Smooth muscle cell of the umbilical artery (primary cell): ENCODE data around the gene CENPB. TPM values are rescaled to one million over a fixed set of nuclear protein-coding genes. Genes with fewer than 3 reads are reported as not detected.

Source experiments
- total RNA-seq: library from RNA; depleted of rRNA; stranded (reverse); fragments of >200 nt; gene quantifications from 2 replicates; pipeline ENCODE4 v1.2.3, GENCODE V29; 2014

The CENPB gene
- total RNA-seq = 64.7 and 75.2 TPM in 2 replicates

GRCh38 chr20:3786665-3787323, at the start of gene CENPB:
Gene CENPB, minus strand, starts transcription at chr20:3786740. Its CDS starts 257 bp downstream, at chr20:3786483.

GRCh38 chr20:3820048-3820900, 33.7 kb upstream of the CENPB start, which contains the start of gene AP5S1:
Gene AP5S1, plus strand, starts transcription at chr20:3820547. Its CDS starts 1,571 bp downstream, at chr20:3822118.

GRCh38 chr20:3795511-3796468, 9.2 kb upstream of the CENPB start, which contains the start of gene CDC25B:
Gene CDC25B, plus strand, starts transcription at chr20:3796310. Its CDS starts 222 bp downstream, at chr20:3796532.

GRCh38 chr20:3781153-3781910, 5.2 kb downstream of the CENPB start, which contains the start of gene SPEF1:
Gene SPEF1, minus strand, starts transcription at chr20:3781448. Its CDS starts 161 bp downstream, at chr20:3781287.

GRCh38 chr20:3767427-3768341, 18.9 kb downstream of the CENPB start, which contains the start of gene ADISSP:
Gene ADISSP, minus strand, starts transcription at chr20:3767753. Its CDS starts 7,653 bp downstream, at chr20:3760100.

Other genes starting within 250 kb of the CENPB start
- not detected in 2 replicates for gene GFRA4, start 123.3 kb downstream of the CENPB start, total RNA-seq
- gene ADAM33, start 104.7 kb downstream of the CENPB start, total RNA-seq = 16.4 and 18.7 TPM in 2 replicates
- not detected in 2 replicates for gene SIGLEC1, start 74.1 kb downstream of the CENPB start, total RNA-seq
- gene HSPA12B, start 54.1 kb downstream of the CENPB start, total RNA-seq = under 0.01 TPM in 1 of 2 replicates, not detected in the other
- 10.4 and 27.8 TPM in 2 replicates for gene ADISSP, start 19.0 kb downstream of the CENPB start, total RNA-seq
- not detected in 2 replicates for gene SPEF1, start 5.3 kb downstream of the CENPB start, total RNA-seq
- gene CDC25B, start 9.6 kb upstream of the CENPB start, total RNA-seq = 5.0 and 18.8 TPM in 2 replicates
- gene AP5S1, start 33.8 kb upstream of the CENPB start, total RNA-seq = 14.3 and 14.8 TPM in 2 replicates
- 13.4 and 24.8 TPM in 2 replicates for gene MAVS, start 60.1 kb upstream of the CENPB start, total RNA-seq
- gene PANK2, start 102.6 kb upstream of the CENPB start, total RNA-seq = 55.8 and 60.3 TPM in 2 replicates
- gene RNF24, start 228.8 kb upstream of the CENPB start, total RNA-seq = 9.8 and 11.3 TPM in 2 replicates